Neural progenitor cell (in vitro differentiated cells): ENCODE measurements around the gene SEC62. TPM values are rescaled to one million over a fixed set of nuclear protein-coding genes. Genes with fewer than 3 reads are reported as not detected.

Experiments used
- DNase-seq: peaks from one replicate; pipeline ENCODE4 v3.0.0-alpha.2; 2016; ENCODE audit warnings: low spot score
- H2AFZ ChIP-seq: fragments of 200-600 bp; sonication (generic); replicated peaks from 2 replicates; pipeline ENCODE4 v1.6.1; 2016; ENCODE audit warnings: antibody characterized with exemption
- H3F3A ChIP-seq: fragments of 200-600 bp; sonication (generic); 2 replicates; pipeline ENCODE4 v1.6.1; 2016; ENCODE audit warnings: antibody characterized with exemption, low read depth
- H3K27ac ChIP-seq: fragments of 200-600 bp; sonication (generic); 2 replicates; pipeline ENCODE4 v1.5.1; 2016; ENCODE audit warnings: mild to moderate bottlenecking
- H3K27me3 ChIP-seq: fragments of 200-600 bp; sonication (generic); 2 replicates; pipeline ENCODE4 v1.6.1; 2016; ENCODE audit warnings: mild to moderate bottlenecking, moderate library complexity
- H3K36me3 ChIP-seq: fragments of 200-600 bp; sonication (generic); 2 replicates; pipeline ENCODE4 v1.5.1; 2016
- H3K4me1 ChIP-seq: fragments of 200-600 bp; sonication (generic); 2 replicates; pipeline ENCODE4 v1.6.1; 2016; ENCODE audit warnings: mixed run types
- H3K4me2 ChIP-seq: fragments of 200-600 bp; sonication (generic); 2 replicates; pipeline ENCODE4 v1.6.1; 2016
- H3K4me3 ChIP-seq: fragments of 200-600 bp; sonication (generic); 2 replicates; pipeline ENCODE4 v1.5.1; 2016
- H3K79me2 ChIP-seq: fragments of 200-600 bp; sonication (generic); 2 replicates; pipeline ENCODE4 v1.6.1; 2016; ENCODE audit warnings: low read depth
- H3K9ac ChIP-seq: fragments of 200-600 bp; sonication (generic); 2 replicates; pipeline ENCODE4 v1.6.1; 2016
- H3K9me3 ChIP-seq: fragments of 200-600 bp; sonication (generic); 2 replicates; pipeline ENCODE4 v1.5.1; 2016; ENCODE audit warnings: low read depth
- H4K20me1 ChIP-seq: fragments of 200-600 bp; sonication (generic); 2 replicates; pipeline ENCODE4 v1.6.1; 2016; ENCODE audit warnings: low read depth
- H3K27ac Mint-ChIP-seq: 3 replicates; pipeline ENCODE4 v1.8.0; 2021; ENCODE audit warnings: mixed read lengths
- H3K27me3 Mint-ChIP-seq: 2 replicates; pipeline ENCODE4 v1.8.0; 2022; ENCODE audit warnings: low read depth, mild to moderate bottlenecking, inconsistent platforms, moderate library complexity, mixed read lengths; ENCODE audit not compliant: insufficient read depth
- H3K36me3 Mint-ChIP-seq: 3 replicates; pipeline ENCODE4 v1.8.0; 2021; ENCODE audit warnings: mixed read lengths
- H3K4me1 Mint-ChIP-seq: 3 replicates; pipeline ENCODE4 v1.8.0; 2021; ENCODE audit warnings: mixed read lengths
- H3K4me3 Mint-ChIP-seq: 3 replicates; pipeline ENCODE4 v1.8.0; 2021; ENCODE audit warnings: mild to moderate bottlenecking, moderate library complexity, mixed read lengths
- H3K9me3 Mint-ChIP-seq: 3 replicates; pipeline ENCODE4 v1.8.0; 2020; ENCODE audit warnings: mixed read lengths
- CTCF ChIP-seq: fragments of 200-600 bp; sonication (generic); IDR thresholded peaks from 2 replicates; pipeline ENCODE4 v1.5.1; 2017; ENCODE audit warnings: antibody characterized with exemption, mild to moderate bottlenecking
- EZH2 ChIP-seq: fragments of 200-600 bp; sonication (generic); IDR thresholded peaks from 2 replicates; pipeline ENCODE4 v1.6.1; 2017; ENCODE audit warnings: antibody characterized with exemption, mild to moderate bottlenecking, moderate library complexity
- EZH2phosphoT487 ChIP-seq: fragments of 200-600 bp; sonication (generic); IDR thresholded peaks from 2 replicates; pipeline ENCODE4 v1.6.1; 2017; ENCODE audit warnings: antibody characterized with exemption
- total RNA-seq: library from RNA; depleted of rRNA; stranded (reverse); fragments of >200 nt; gene quantifications from 2 replicates; pipeline ENCODE4 v1.2.3, GENCODE V29; 2015; ENCODE audit warnings: low replicate concordance

The SEC62 gene
- total RNA-seq, 1 donor from 2014 or later, result 34.8 TPM

DNA sequence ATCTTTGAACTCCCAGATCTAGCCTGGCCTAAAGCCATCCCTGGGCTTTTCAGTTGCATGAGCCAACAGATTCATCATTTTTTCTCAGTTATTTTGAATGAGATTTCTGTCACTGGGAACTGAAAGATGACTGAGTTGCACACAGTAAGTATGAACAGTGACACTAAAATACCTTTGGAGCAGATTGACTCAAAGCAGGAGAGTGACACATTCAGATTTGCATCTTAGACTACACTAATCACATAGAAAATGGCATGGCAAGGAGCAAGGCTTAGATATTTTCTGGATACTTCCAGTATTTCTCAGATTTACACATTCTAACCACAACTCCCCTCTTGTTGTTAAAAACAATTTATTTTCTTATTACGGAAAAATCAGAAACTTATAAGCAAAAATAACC is 32.8 kb downstream of the SEC62 start:
- H3K36me3 ChIP-seq, result no peaks in the 10 kb centered on the region
- no peak overlapping the region for H3K27ac Mint-ChIP-seq
- H3K27me3 Mint-ChIP-seq, result no peaks in the 10 kb centered on the region
- no peak for DNase-seq
- no peak overlapping the region for H3K4me2 ChIP-seq
- no peaks in the 10 kb centered on the region for H3F3A ChIP-seq
- no peaks in the 10 kb centered on the region for H3K9me3 Mint-ChIP-seq
- no peaks in the 10 kb centered on the region for H3K79me2 ChIP-seq
- no peaks in the 10 kb centered on the region for H3K9me3 ChIP-seq
- H3K4me3 Mint-ChIP-seq, result no peak overlapping the region
- no peaks in the 10 kb centered on the region for H4K20me1 ChIP-seq
- no peak for TF ChIP-seq EZH2
- TF ChIP-seq CTCF, result no peak
- no peak for TF ChIP-seq EZH2phosphoT487
- no peak overlapping the region for H2AFZ ChIP-seq
- no peak overlapping the region for H3K27ac ChIP-seq
- H3K9ac ChIP-seq, result no peak overlapping the region
- peaks cover 6% of the 10 kb centered on the region for H3K36me3 Mint-ChIP-seq
- peaks cover 3% of the 10 kb centered on the region for H3K4me1 Mint-ChIP-seq
- no peaks in the 10 kb centered on the region for H3K4me1 ChIP-seq
- no peak overlapping the region for H3K4me3 ChIP-seq
- no peaks in the 10 kb centered on the region for H3K27me3 ChIP-seq

- Histone ChIP-seq H3K27ac (no peak overlapping the region), H3K9me3 (no peaks in the 10 kb centered on the region), H3K27me3 (no peaks in the 10 kb centered on the region), H4K20me1 (no peaks in the 10 kb centered on the region), H3K4me2 (no peak overlapping the region), H3K4me1 (no peaks in the 10 kb centered on the region), H3K36me3 (no peaks in the 10 kb centered on the region), H3K79me2 (no peaks in the 10 kb centered on the region), H3K9ac (no peak overlapping the region), H3K4me3 (no peak overlapping the region), H3F3A (no peaks in the 10 kb centered on the region), H2AFZ (no peak overlapping the region)
- Mint-ChIP-seq H3K27me3 (no peaks in the 10 kb centered on the region), H3K9me3 (no peaks in the 10 kb centered on the region), H3K4me1 (peaks cover 3% of the 10 kb centered on the region), H3K36me3 (peaks cover 6% of the 10 kb centered on the region), H3K27ac (no peak overlapping the region), H3K4me3 (no peak overlapping the region)
- no peak for DNase-seq
- no peak for TF ChIP-seq CTCF
- no peak for TF ChIP-seq EZH2phosphoT487
- TF ChIP-seq EZH2, result no peak
Observed at GRCh38 chr3:170000051-170000450, 33.4 kb downstream of the SEC62 start.

GRCh38 chr3:170002231-170002630 is 35.6 kb downstream of the SEC62 start:
- Histone ChIP-seq H2AFZ (peak overlapping the region; percentile 50), H3K27me3 (no peaks in the 10 kb centered on the region), H3K79me2 (no peaks in the 10 kb centered on the region), H3K4me2 (no peak overlapping the region), H3K9ac (no peak overlapping the region), H3K27ac (no peak overlapping the region), H3K4me3 (no peak overlapping the region), H4K20me1 (no peaks in the 10 kb centered on the region), H3K4me1 (no peaks in the 10 kb centered on the region), H3K9me3 (no peaks in the 10 kb centered on the region), H3K36me3 (no peaks in the 10 kb centered on the region), H3F3A (no peaks in the 10 kb centered on the region)
- H3K4me3 Mint-ChIP-seq, result no peak overlapping the region
- DNase-seq, result no peak
- H3K36me3 Mint-ChIP-seq, result peaks cover 6% of the 10 kb centered on the region
- TF ChIP-seq CTCF (no peak), EZH2 (no peak), EZH2phosphoT487 (no peak)
- peaks cover 3% of the 10 kb centered on the region for H3K4me1 Mint-ChIP-seq
- peaks cover 5% of the 10 kb centered on the region for H3K27me3 Mint-ChIP-seq
- no peaks in the 10 kb centered on the region for H3K9me3 Mint-ChIP-seq
- no peak overlapping the region for H3K27ac Mint-ChIP-seq

GRCh38 chr3:170002879-170003278 is 36.3 kb downstream of the SEC62 start:
- H3K27ac Mint-ChIP-seq, result no peak overlapping the region
- Histone ChIP-seq H3K9ac (no peak overlapping the region), H3K4me2 (no peak overlapping the region), H4K20me1 (no peaks in the 10 kb centered on the region), H3F3A (no peaks in the 10 kb centered on the region), H3K4me1 (no peaks in the 10 kb centered on the region), H3K9me3 (no peaks in the 10 kb centered on the region), H3K27me3 (no peaks in the 10 kb centered on the region), H3K36me3 (no peaks in the 10 kb centered on the region), H3K27ac (no peak overlapping the region), H2AFZ (no peak overlapping the region), H3K79me2 (no peaks in the 10 kb centered on the region), H3K4me3 (no peak overlapping the region)
- H3K4me1 Mint-ChIP-seq, result peaks cover 3% of the 10 kb centered on the region
- H3K4me3 Mint-ChIP-seq, result no peak overlapping the region
- H3K36me3 Mint-ChIP-seq, result peaks cover 6% of the 10 kb centered on the region
- TF ChIP-seq CTCF (no peak), EZH2phosphoT487 (no peak), EZH2 (no peak)
- H3K9me3 Mint-ChIP-seq, result no peaks in the 10 kb centered on the region
- no peak for DNase-seq
- peaks cover 5% of the 10 kb centered on the region for H3K27me3 Mint-ChIP-seq
